Prostate gland (tissue), 2 donors: Measurements from ENCODE around the gene CRY2. TPM values are rescaled to one million over a fixed set of nuclear protein-coding genes. Genes with fewer than 3 reads are reported as not detected.

Experiments used
- DNase-seq: peaks from one replicate; pipeline ENCODE4 v3.0.0-alpha.2; 2019; ENCODE audit warnings: low spot score
- H3K27ac ChIP-seq, 2 donors: fragments of 200-600 bp; sonication (generic); 2 replicates each; pipeline ENCODE4 v1.5.1; 2017 to 2019
- H3K27me3 ChIP-seq: fragments of 200-600 bp; sonication (generic); replicated peaks from 2 replicates; pipeline ENCODE4 v1.5.1; 2019; ENCODE audit not compliant: insufficient read depth
- H3K36me3 ChIP-seq, 2 donors: fragments of 200-600 bp; sonication (generic); 1 replicate in 1 of 2; 2 replicates in 1 of 2; pipeline versions ENCODE4 v1.5.1 to v1.8.1; 2017 to 2019
- H3K4me1 ChIP-seq: fragments of 200-600 bp; sonication (generic); replicated peaks from 2 replicates; pipeline ENCODE4 v1.5.1; 2019
- H3K4me3 ChIP-seq, 2 donors: fragments of 200-600 bp; sonication (generic); 2 replicates each; pipeline ENCODE4 v1.5.1; 2017 to 2019
- H3K9me3 ChIP-seq: fragments of 200-600 bp; sonication (generic); 2 replicates; pipeline ENCODE4 v1.5.1; 2017
- POLR2A ChIP-seq: fragments of 450-650 bp; IDR thresholded peaks from one replicate; pipeline ENCODE4 v1.6.1; 2016; ENCODE audit warnings: antibody characterized with exemption, mild to moderate bottlenecking
- POLR2AphosphoS5 ChIP-seq: sonication (generic); formaldehyde crosslinking; IDR thresholded peaks from one replicate; pipeline ENCODE4 v1.6.1; 2017; ENCODE audit warnings: antibody characterized with exemption
- WGBS: methylation state at CpG from one replicate; pipeline ENCODE4 v1.1.5; 2018; 5-methylcytosine and 5-hydroxymethylcytosine counted together
- intact Hi-C: fragments of 100-400 bp; cut with DNase I; formaldehyde crosslinking; loops from one replicate; pipeline ENCODE4 v1.14.2; 2022
- total RNA-seq, 2 donors: library from RNA; depleted of rRNA; stranded (reverse); fragments of >200 nt; gene quantifications; one replicate each; pipeline ENCODE4 v1.1.0, GENCODE V29; 2016
- TF ChIP-seq, protein P1 (sequence below), 4 experiments: fragments of 200-600 bp in 2 of 4; fragments of 450-650 bp in 2 of 4; sonication (generic) in 2 of 4; IDR thresholded peaks; 1 replicate in 3 of 4; 2 replicates in 1 of 4; pipeline ENCODE4 v1.5.1; 2016 to 2019; ENCODE audit warnings: antibody characterized with exemption in 4 of 4, mild to moderate bottlenecking in 2 of 4, moderate library complexity in 2 of 4

The CRY2 gene
- total RNA-seq, 2 donors from 2014 or later, result 45.4 to 70.8 TPM

DNA sequence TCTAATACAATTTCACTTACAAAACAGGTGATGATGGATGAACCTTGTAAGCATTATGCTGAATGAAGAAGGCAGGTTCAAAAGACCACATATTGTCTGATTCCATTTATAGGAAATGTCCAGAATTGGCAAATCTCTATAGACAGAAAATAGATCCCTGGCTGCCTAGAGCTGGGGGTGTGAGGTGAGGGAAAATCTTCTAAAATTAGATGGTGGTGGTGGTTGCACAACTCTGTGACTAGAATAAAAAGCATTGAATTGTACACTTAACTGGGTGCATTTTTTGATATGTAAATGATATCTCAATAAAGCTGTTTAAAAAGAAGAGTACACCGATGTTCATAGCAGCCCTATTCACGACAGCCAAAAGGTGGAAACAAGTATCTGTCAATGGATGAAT is 16.7 kb upstream of the CRY2 start:
- intact Hi-C loops, result no loop called here
- Histone ChIP-seq H3K27ac (no peak overlapping the region), H3K9me3 (no peaks in the 10 kb centered on the region), H3K4me1 (no peaks in the 10 kb centered on the region), H3K27me3 (no peaks in the 10 kb centered on the region), H3K36me3 (no peaks in the 10 kb centered on the region), H3K4me3 (no peak overlapping the region)
- no peak for DNase-seq
- 94% methylated on average over 2 of the region's 2 CpGs for whole genome bisulfite sequencing
- no peak for TF ChIP-seq POLR2A
- TF ChIP-seq POLR2AphosphoS5, result no peak
- TF ChIP-seq, protein P1, sequence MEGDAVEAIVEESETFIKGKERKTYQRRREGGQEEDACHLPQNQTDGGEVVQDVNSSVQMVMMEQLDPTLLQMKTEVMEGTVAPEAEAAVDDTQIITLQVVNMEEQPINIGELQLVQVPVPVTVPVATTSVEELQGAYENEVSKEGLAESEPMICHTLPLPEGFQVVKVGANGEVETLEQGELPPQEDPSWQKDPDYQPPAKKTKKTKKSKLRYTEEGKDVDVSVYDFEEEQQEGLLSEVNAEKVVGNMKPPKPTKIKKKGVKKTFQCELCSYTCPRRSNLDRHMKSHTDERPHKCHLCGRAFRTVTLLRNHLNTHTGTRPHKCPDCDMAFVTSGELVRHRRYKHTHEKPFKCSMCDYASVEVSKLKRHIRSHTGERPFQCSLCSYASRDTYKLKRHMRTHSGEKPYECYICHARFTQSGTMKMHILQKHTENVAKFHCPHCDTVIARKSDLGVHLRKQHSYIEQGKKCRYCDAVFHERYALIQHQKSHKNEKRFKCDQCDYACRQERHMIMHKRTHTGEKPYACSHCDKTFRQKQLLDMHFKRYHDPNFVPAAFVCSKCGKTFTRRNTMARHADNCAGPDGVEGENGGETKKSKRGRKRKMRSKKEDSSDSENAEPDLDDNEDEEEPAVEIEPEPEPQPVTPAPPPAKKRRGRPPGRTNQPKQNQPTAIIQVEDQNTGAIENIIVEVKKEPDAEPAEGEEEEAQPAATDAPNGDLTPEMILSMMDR (IDR thresholded peaks at IDR 0.05), result no peak

DNA sequence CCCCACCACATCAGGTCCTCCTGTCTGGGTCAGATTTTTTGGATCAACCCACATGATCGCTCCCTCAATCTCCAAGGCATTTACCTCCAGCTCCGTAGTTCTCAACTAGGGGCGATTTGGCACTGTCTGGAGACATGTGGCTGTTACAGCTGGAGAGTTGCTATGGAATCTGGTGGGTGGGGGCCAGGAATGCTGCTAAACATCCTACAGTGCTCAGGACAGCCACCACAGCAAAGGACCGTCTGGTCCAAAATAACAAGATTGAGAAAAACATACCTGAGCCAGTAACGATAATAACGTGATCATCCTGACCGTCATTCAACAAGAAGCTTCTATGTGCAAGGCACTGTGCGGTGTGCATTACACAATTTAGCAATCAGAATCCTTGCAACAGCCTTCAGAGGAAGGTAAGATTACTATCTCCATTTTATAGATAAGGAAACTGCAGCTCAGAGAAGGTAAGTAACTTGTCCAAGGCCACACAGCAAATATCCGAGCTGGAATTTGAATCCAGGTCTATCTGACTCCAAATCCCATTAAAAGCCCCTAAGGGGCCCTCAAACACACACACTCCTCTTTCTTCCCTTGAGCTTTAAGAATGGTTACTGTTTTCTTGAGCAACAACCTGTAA is 14.3 kb upstream of the CRY2 start:
- TF ChIP-seq POLR2A (no peak), POLR2AphosphoS5 (no peak)
- TF ChIP-seq, protein P1 (IDR thresholded peaks at IDR 0.05), result no peak
- Histone ChIP-seq H3K27ac (no peak overlapping the region), H3K4me1 (no peaks in the 10 kb centered on the region), H3K27me3 (no peaks in the 10 kb centered on the region), H3K9me3 (no peaks in the 10 kb centered on the region), H3K36me3 (no peaks in the 10 kb centered on the region), H3K4me3 (no peak overlapping the region)
- intact Hi-C loops, result no loop called here
- no peak for DNase-seq
- 69% methylated on average over 9 of the region's 9 CpGs for WGBS

DNA sequence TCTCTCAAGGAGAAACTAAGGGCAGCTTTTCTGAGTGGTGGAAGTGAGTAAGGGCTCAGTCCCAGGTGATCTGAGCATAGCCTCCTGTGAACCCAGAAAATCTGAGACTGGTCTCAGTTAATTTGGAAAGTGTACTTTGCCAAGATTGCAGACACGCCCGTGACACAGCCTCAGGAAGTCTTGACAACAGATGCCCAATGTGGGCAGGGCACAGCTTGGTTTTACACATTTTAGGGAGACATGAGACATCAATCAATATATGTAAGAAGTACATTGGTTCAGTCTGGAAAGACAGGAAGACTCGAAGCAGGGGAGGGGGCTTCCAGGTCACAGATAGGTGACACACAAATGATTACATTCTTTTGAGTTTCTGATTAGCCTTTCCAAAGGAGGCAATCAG is 13.5 kb upstream of the CRY2 start:
- Histone ChIP-seq H3K27ac (no peak overlapping the region), H3K4me1 (no peaks in the 10 kb centered on the region), H3K9me3 (no peaks in the 10 kb centered on the region), H3K4me3 (no peak overlapping the region), H3K36me3 (no peaks in the 10 kb centered on the region), H3K27me3 (no peaks in the 10 kb centered on the region)
- no peak for DNase-seq
- intact Hi-C loops, result no loop called here
- 54% methylated on average over 3 of the region's 3 CpGs for WGBS
- TF ChIP-seq POLR2A (no peak), POLR2AphosphoS5 (no peak)
- TF ChIP-seq, protein P1 (IDR thresholded peaks at IDR 0.05), result no peak

DNA sequence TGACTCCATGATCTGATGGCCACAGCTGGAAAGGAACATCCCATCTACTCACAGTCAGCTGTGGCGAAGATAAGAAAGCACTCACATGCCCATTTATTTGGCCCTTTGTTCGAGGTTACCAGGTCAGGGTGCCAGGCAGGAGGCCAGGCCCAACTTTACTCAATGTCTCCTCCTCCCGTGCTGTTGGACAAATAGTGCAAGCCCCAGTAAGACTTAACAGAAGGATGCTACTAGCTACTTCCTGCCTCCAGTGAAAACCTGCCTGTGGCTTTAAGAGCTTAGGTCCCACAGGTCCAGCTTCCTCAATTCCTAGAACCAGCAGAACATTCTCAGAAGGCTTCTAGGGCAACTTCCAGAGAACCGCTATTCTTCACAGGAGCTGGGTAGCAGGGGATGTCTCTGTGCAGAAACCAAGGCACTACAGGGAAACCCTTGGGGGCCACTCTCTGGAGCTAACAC is 12.9 kb upstream of the CRY2 start:
- no peak for DNase-seq
- intact Hi-C loops, result no loop called here
- WGBS, result 58% methylated on average over 4 of the region's 4 CpGs

More for the DNA sequence above, 12.9 kb upstream of the CRY2 start:
- H3K4me1 ChIP-seq, result no peaks in the 10 kb centered on the region
- no peak overlapping the region for H3K4me3 ChIP-seq
- no peaks in the 10 kb centered on the region for H3K36me3 ChIP-seq
- H3K27me3 ChIP-seq, result no peaks in the 10 kb centered on the region
- H3K27ac ChIP-seq, result no peak overlapping the region
- no peaks in the 10 kb centered on the region for H3K9me3 ChIP-seq
- no peak for TF ChIP-seq POLR2A
- TF ChIP-seq, protein P1 (IDR thresholded peaks at IDR 0.05), result no peak
- no peak for TF ChIP-seq POLR2AphosphoS5
